ENCODE results near the gene APOM.

The APOM gene

DNA sequence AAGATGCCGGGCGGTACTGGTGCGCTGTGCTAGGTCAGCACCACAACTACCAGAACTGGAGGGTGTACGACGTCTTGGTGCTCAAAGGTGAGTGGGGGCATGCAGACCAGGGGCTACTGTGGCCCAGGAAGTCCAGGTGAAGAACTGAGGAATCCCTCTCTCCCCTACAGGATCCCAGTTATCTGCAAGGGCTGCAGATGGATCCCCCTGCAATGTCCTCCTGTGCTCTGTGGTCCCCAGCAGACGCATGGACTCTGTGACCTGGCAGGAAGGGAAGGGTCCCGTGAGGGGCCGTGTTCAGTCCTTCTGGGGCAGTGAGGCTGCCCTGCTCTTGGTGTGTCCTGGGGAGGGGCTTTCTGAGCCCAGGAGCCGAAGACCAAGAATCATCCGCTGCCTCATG lies 52.0 kb downstream of the APOM start:
- DNase-seq (ENCODE audit: low read depth), result no peak
